GM23248 (cell line): ENCODE measurements around the gene RIT2. TPM values are rescaled to one million over a fixed set of nuclear protein-coding genes. Genes with fewer than 3 reads are reported as not detected.

Experiments
- DNase-seq: peaks from one replicate; pipeline ENCODE4 v3.0.0-alpha.2; 2015
- H2AFZ ChIP-seq: fragments of 200-600 bp; sonication (generic); 2 replicates; pipeline ENCODE4 v1.6.1; 2016; ENCODE audit warnings: antibody characterized with exemption
- H3F3A ChIP-seq: fragments of 200-600 bp; sonication (generic); 2 replicates; pipeline ENCODE4 v1.6.1; 2016; ENCODE audit warnings: mild to moderate bottlenecking, antibody characterized with exemption, mixed run types; ENCODE audit not compliant: insufficient read depth
- H3K27ac ChIP-seq: fragments of 200-600 bp; sonication (generic); 2 replicates; pipeline ENCODE4 v1.5.1; 2016; ENCODE audit warnings: mild to moderate bottlenecking
- H3K27me3 ChIP-seq: fragments of 200-600 bp; sonication (generic); replicated peaks from 2 replicates; pipeline ENCODE4 v1.6.1; 2016; ENCODE audit warnings: mild to moderate bottlenecking; ENCODE audit not compliant: insufficient read depth
- H3K36me3 ChIP-seq: fragments of 200-600 bp; sonication (generic); 2 replicates; pipeline ENCODE4 v1.6.1; 2016; ENCODE audit warnings: low read depth, mild to moderate bottlenecking
- H3K4me1 ChIP-seq: fragments of 200-600 bp; sonication (generic); 2 replicates; pipeline ENCODE4 v1.6.1; 2016; ENCODE audit warnings: mild to moderate bottlenecking; ENCODE audit not compliant: insufficient read depth
- H3K4me2 ChIP-seq: fragments of 200-600 bp; sonication (generic); one replicate; pipeline ENCODE4 v1.6.1; 2016; ENCODE audit warnings: mild to moderate bottlenecking; ENCODE audit not compliant: unreplicated experiment
- H3K4me3 ChIP-seq: fragments of 200-600 bp; sonication (generic); 2 replicates; pipeline ENCODE4 v1.5.1; 2016; ENCODE audit warnings: mild to moderate bottlenecking
- H3K79me2 ChIP-seq: fragments of 200-600 bp; sonication (generic); 2 replicates; pipeline ENCODE4 v1.6.1; 2016; ENCODE audit warnings: mild to moderate bottlenecking; ENCODE audit not compliant: insufficient read depth
- H3K9ac ChIP-seq: fragments of 200-600 bp; sonication (generic); 2 replicates; pipeline ENCODE4 v1.6.1; 2016; ENCODE audit warnings: mild to moderate bottlenecking
- H3K9me2 ChIP-seq: fragments of 200-600 bp; sonication (generic); 2 replicates; pipeline ENCODE4 v1.6.1; 2016; ENCODE audit warnings: mixed run types, mild to moderate bottlenecking, moderate library complexity; ENCODE audit not compliant: insufficient read depth
- H3K9me3 ChIP-seq: fragments of 200-600 bp; sonication (generic); one replicate; pipeline ENCODE4 v1.6.1; 2017; ENCODE audit warnings: low read depth
- H4K20me1 ChIP-seq: fragments of 200-600 bp; sonication (generic); 2 replicates; pipeline ENCODE4 v1.6.0; 2016; ENCODE audit not compliant: insufficient read depth
- EZH2 ChIP-seq: fragments of 200-600 bp; sonication (generic); IDR thresholded peaks from 2 replicates; pipeline ENCODE4 v1.6.1; 2018; ENCODE audit warnings: antibody characterized with exemption, mild to moderate bottlenecking; ENCODE audit not compliant: insufficient read depth, poor library complexity, severe bottlenecking
- EZH2phosphoT487 ChIP-seq: fragments of 200-600 bp; sonication (generic); IDR thresholded peaks from 2 replicates; pipeline ENCODE4 v1.6.1; 2018; ENCODE audit warnings: antibody characterized with exemption, moderate library complexity, mild to moderate bottlenecking, low read depth; ENCODE audit not compliant: insufficient read depth
- WGBS, 2 experiments: methylation state at CpG; one replicate each; pipeline ENCODE4 v1.1.6; 2015 to 2017; ENCODE audit warnings: low lambda C conversion rate in 2 of 2, low coverage in 1 of 2; ENCODE audit errors: missing lambda C conversion rate in 2 of 2; 5-methylcytosine and 5-hydroxymethylcytosine counted together
- in situ Hi-C: fragments of 300-500 bp; cut with MboI; formaldehyde crosslinking; loops from 2 replicates; pipeline ENCODE4 v1.15.0; 2020
- polyA plus RNA-seq: library from polyadenylated mRNA; unstranded; fragments of >200 nt; fragmentation: Nextera tagmentation; extraction: Ambion mirVana; gene quantifications from 2 replicates; pipeline ENCODE4 v1.2.1, GENCODE V29; 2016
- total RNA-seq: library from RNA; depleted of rRNA; stranded (reverse); fragments of >200 nt; shearing (Covaris generic); gene quantifications from 2 replicates; pipeline ENCODE4 v1.2.3, GENCODE V29; 2014

Gene RIT2
- total and polyA plus RNA-seq, 2 experiments from 2014 or later, result not detected

DNA sequence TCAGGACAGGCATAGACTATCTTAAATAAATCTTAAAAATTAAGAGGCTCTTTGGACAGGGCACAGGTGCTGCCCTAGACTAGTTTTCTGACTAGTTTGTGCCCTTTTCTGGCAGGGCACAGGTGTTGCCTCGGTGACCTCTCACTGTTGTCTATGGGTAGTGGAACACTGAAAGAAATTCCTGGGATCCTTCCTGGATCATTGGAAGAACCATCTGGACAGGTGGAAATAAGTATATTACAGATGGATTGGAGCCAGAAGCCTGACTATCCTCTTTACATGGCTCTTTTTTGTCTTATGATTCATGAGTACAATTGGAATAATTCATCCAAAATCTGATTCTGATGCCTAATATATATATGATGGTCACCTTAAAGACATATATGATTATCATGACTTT is 286.6 kb downstream of the RIT2 start:
- Histone ChIP-seq H3K27me3 (no peaks in the 10 kb centered on the region), H3K79me2 (no peaks in the 10 kb centered on the region), H3K4me1 (no peaks in the 10 kb centered on the region), H3F3A (no peaks in the 10 kb centered on the region), H3K9ac (no peak overlapping the region), H3K27ac (no peak overlapping the region), H3K36me3 (no peaks in the 10 kb centered on the region), H3K4me2 (no peak overlapping the region), H3K9me2 (no peaks in the 10 kb centered on the region), H3K4me3 (no peak overlapping the region), H2AFZ (no peak overlapping the region), H4K20me1 (no peaks in the 10 kb centered on the region), H3K9me3 (no peaks in the 10 kb centered on the region)
- 33 to 38% methylated on average over 1 of the region's 1 CpG for WGBS, 2 experiments
- in situ Hi-C loops, result no loop called here
- TF ChIP-seq EZH2phosphoT487 (no peak), EZH2 (no peak)
- DNase-seq, result no peak

DNA sequence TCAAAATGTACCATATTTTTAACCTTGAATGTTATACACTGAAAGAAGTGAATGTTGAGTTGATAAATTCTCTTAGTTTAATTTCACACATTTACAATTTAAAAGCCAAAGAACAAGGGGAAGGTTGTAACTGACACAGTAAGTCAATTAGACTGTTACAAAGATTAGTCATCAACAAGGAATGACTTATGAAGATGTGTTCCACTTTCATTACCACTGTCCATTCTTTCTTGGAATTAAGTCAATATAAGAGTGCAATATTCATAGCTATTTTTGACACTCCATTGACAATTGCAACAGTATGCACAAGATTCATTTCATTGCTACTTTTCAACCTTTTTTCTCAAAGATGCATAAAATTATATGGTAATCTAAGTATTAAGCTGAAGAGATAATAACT is 291.3 kb downstream of the RIT2 start:
- TF ChIP-seq EZH2phosphoT487 (no peak), EZH2 (no peak)
- in situ Hi-C loops, result no loop called here
- DNase-seq, result no peak

GRCh38 chr18:42822711-42823110 is 292.8 kb downstream of the RIT2 start:
- DNase-seq, result no peak
- Histone ChIP-seq H4K20me1 (no peaks in the 10 kb centered on the region), H3K4me3 (no peak overlapping the region), H3K4me2 (no peak overlapping the region), H3K9me2 (no peaks in the 10 kb centered on the region), H3K9me3 (no peaks in the 10 kb centered on the region), H3K79me2 (no peaks in the 10 kb centered on the region), H3F3A (no peaks in the 10 kb centered on the region), H3K9ac (no peak overlapping the region), H2AFZ (no peak overlapping the region), H3K27me3 (no peaks in the 10 kb centered on the region), H3K4me1 (no peaks in the 10 kb centered on the region), H3K27ac (no peak overlapping the region), H3K36me3 (no peaks in the 10 kb centered on the region)
- no peak for TF ChIP-seq EZH2phosphoT487
- no peak for TF ChIP-seq EZH2
- WGBS, 2 experiments, result 24 to 30% methylated on average over 3 of the region's 3 CpGs
- in situ Hi-C loops, result no loop called here

More for the DNA sequence above, 291.3 kb downstream of the RIT2 start:
- Histone ChIP-seq H3K9me3 (no peaks in the 10 kb centered on the region), H3K4me1 (no peaks in the 10 kb centered on the region), H3K4me3 (no peak overlapping the region), H3K36me3 (no peaks in the 10 kb centered on the region), H3F3A (no peaks in the 10 kb centered on the region), H3K9ac (no peak overlapping the region), H3K79me2 (no peaks in the 10 kb centered on the region), H3K4me2 (no peak overlapping the region), H3K9me2 (no peaks in the 10 kb centered on the region), H2AFZ (no peak overlapping the region), H4K20me1 (no peaks in the 10 kb centered on the region), H3K27ac (no peak overlapping the region), H3K27me3 (no peaks in the 10 kb centered on the region)

GRCh38 chr18:42821492-42821891 is 294.0 kb downstream of the RIT2 start:
- Histone ChIP-seq H3K27ac (no peak overlapping the region), H3K9ac (no peak overlapping the region), H3K79me2 (no peaks in the 10 kb centered on the region), H3K9me3 (no peaks in the 10 kb centered on the region), H3K36me3 (no peaks in the 10 kb centered on the region), H3F3A (no peaks in the 10 kb centered on the region), H3K4me2 (no peak overlapping the region), H3K9me2 (no peaks in the 10 kb centered on the region), H3K4me3 (no peak overlapping the region), H3K4me1 (no peaks in the 10 kb centered on the region), H3K27me3 (no peaks in the 10 kb centered on the region), H4K20me1 (no peaks in the 10 kb centered on the region), H2AFZ (no peak overlapping the region)
- DNase-seq, result no peak
- in situ Hi-C loops, result no loop called here
- TF ChIP-seq EZH2 (no peak), EZH2phosphoT487 (no peak)
- 58 to 69% methylated on average over 4 of the region's 4 CpGs for WGBS, 2 experiments

DNA sequence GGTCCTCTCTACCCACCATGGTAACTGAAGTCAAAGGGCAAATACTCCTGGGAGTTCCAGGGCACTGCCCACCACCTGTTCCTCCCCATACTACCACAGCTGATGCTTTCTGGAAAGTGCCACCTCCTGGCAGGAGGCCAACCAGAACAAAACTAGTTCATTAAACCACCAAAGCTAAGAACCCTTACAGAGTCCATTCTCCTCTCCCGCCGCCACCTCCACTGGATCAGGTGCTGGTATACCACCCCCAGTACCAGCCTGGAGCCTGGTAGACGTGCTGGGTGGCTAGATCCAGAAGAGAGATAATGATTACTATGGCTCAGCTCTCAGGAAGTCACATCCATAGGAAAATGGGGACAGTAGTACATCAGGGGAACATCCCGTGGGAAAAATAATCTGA is 300.9 kb downstream of the RIT2 start:
- Histone ChIP-seq H3K36me3 (no peaks in the 10 kb centered on the region), H3K9me2 (no peaks in the 10 kb centered on the region), H3K79me2 (no peaks in the 10 kb centered on the region), H3F3A (no peaks in the 10 kb centered on the region), H3K4me2 (no peak overlapping the region), H3K4me3 (no peak overlapping the region), H3K4me1 (no peaks in the 10 kb centered on the region), H3K9me3 (no peaks in the 10 kb centered on the region), H3K27ac (no peak overlapping the region), H2AFZ (no peak overlapping the region), H3K9ac (no peak overlapping the region), H4K20me1 (no peaks in the 10 kb centered on the region), H3K27me3 (no peaks in the 10 kb centered on the region)
- WGBS, 2 experiments, result 54 to 63% methylated on average over 4 of the region's 4 CpGs
- DNase-seq, result no peak
- TF ChIP-seq EZH2phosphoT487, result no peak
- TF ChIP-seq EZH2, result no peak
- in situ Hi-C loops, result no loop called here
